GM20431 (cell line): ENCODE measurements around the gene ETF1.

Experiments used
- in situ Hi-C: fragments of 300-500 bp; cut with MseI, MboI; formaldehyde crosslinking; loops from one replicate; pipeline ENCODE4 v1.15.0; 2020; ENCODE audit warnings: low sequenced_read_pairs; ENCODE audit not compliant: unreplicated experiment

Gene ETF1

GRCh38 chr5:138542956-138543729, at the start of gene ETF1:
TSS of gene ETF1 (minus strand) at chr5:138543236. CDS start at chr5:138542918, 318 bp downstream.
- in situ Hi-C loops = no loop called here

- in situ Hi-C loops = loop anchor here (25.0 kb wide), 1 partner anchor 674 kb away; no protein-coding TSS in a partner anchor
Measured at GRCh38 chr5:138588013-138588788, 45.2 kb upstream of the ETF1 start.

- in situ Hi-C loops = loop anchor here (25.0 kb wide), 1 partner anchor 677 kb away; no protein-coding TSS in a partner anchor
Measured at GRCh38 chr5:138585157-138585556, 42.1 kb upstream of the ETF1 start.

- in situ Hi-C loops = loop anchor here (25.0 kb wide), 1 partner anchor 678 kb away; no protein-coding TSS in a partner anchor
Measured at GRCh38 chr5:138583984-138584637, 41.1 kb upstream of the ETF1 start.

- in situ Hi-C loops = loop anchor here (25.0 kb wide), 1 partner anchor 679 kb away; no protein-coding TSS in a partner anchor
Measured at GRCh38 chr5:138582959-138583358, 39.9 kb upstream of the ETF1 start.

GRCh38 chr5:138580777-138581176, 37.7 kb upstream of the ETF1 start:
- in situ Hi-C loops = loop anchor here (25.0 kb wide), 1 partner anchor 682 kb away; no protein-coding TSS in a partner anchor

GRCh38 chr5:138580001-138580400, 37.0 kb upstream of the ETF1 start:
- in situ Hi-C loops = loop anchor here (25.0 kb wide), 1 partner anchor 682 kb away; no protein-coding TSS in a partner anchor

- in situ Hi-C loops = loop anchor here (25.0 kb wide), 1 partner anchor 683 kb away; no protein-coding TSS in a partner anchor
Measured at GRCh38 chr5:138579517-138579863, 36.5 kb upstream of the ETF1 start.

- in situ Hi-C loops = loop anchor here (25.0 kb wide), 1 partner anchor 685 kb away; no protein-coding TSS in a partner anchor
Measured at GRCh38 chr5:138577452-138577851, 34.4 kb upstream of the ETF1 start.

GRCh38 chr5:138575194-138576015, 32.4 kb upstream of the ETF1 start, which contains the start of gene HSPA9:
TSS of gene HSPA9 (minus strand) at chr5:138575401. CDS start at chr5:138575318, 83 bp downstream.
- in situ Hi-C loops = loop anchor here (25.0 kb wide), 1 partner anchor 687 kb away; no protein-coding TSS in a partner anchor

- in situ Hi-C loops = loop anchor here (25.0 kb wide), 1 partner anchor 688 kb away; no protein-coding TSS in a partner anchor
Measured at GRCh38 chr5:138574744-138575193, 31.7 kb upstream of the ETF1 start.

GRCh38 chr5:138573949-138574670, 31.1 kb upstream of the ETF1 start:
- in situ Hi-C loops = no loop called here

GRCh38 chr5:138573223-138573622, 30.2 kb upstream of the ETF1 start:
- in situ Hi-C loops = no loop called here

- in situ Hi-C loops = no loop called here
Measured at GRCh38 chr5:138570871-138571270, 27.8 kb upstream of the ETF1 start.

GRCh38 chr5:138569782-138570181, 26.7 kb upstream of the ETF1 start:
- in situ Hi-C loops = no loop called here

GRCh38 chr5:138568061-138568824, 25.2 kb upstream of the ETF1 start:
- in situ Hi-C loops = no loop called here

- in situ Hi-C loops = no loop called here
Measured at GRCh38 chr5:138566792-138567191, 23.8 kb upstream of the ETF1 start.
